SK-N-SH treated with all-trans-retinoic acid at 6 μM for 48 hours (cell line): ENCODE measurements around the gene FHDC1.

Experiments used
- ATAC-seq: fragments of 200-7000 bp; cut with Tn5 transposase; 3 replicates; pipeline ENCODE4 v1.9.1; 2020; ENCODE audit warnings: mild to moderate bottlenecking, moderate library complexity
- ARNTL ChIP-seq: fragments of 450-650 bp; formaldehyde crosslinking; IDR thresholded peaks from 2 replicates; pipeline ENCODE4 v1.5.0; 2020; ENCODE audit warnings: low read depth, mild to moderate bottlenecking, moderate library complexity, borderline replicate concordance
- BACH2 ChIP-seq: fragments of 250-450 bp; sonication (Bioruptor Pico); IDR thresholded peaks from 2 replicates; pipeline ENCODE4 v1.9.0; 2021; ENCODE audit warnings: mild to moderate bottlenecking, borderline replicate concordance
- CSDC2 ChIP-seq: fragments of 250-450 bp; sonication (Bioruptor Pico); IDR thresholded peaks from 2 replicates; pipeline ENCODE4 v1.5.0; 2020; ENCODE audit warnings: mild to moderate bottlenecking, moderate library complexity
- ESRRG ChIP-seq: fragments of 250-450 bp; sonication (Bioruptor Pico); IDR thresholded peaks from 2 replicates; pipeline ENCODE4 v1.6.1; 2021; ENCODE audit warnings: mild to moderate bottlenecking
- GLIS3 ChIP-seq: fragments of 250-450 bp; sonication (Bioruptor Pico); IDR thresholded peaks from 2 replicates; pipeline ENCODE4 v1.5.0; 2020; ENCODE audit warnings: mild to moderate bottlenecking, moderate library complexity
- ISL1 ChIP-seq: fragments of 250-450 bp; sonication (Bioruptor Pico); IDR thresholded peaks from 2 replicates; pipeline ENCODE4 v2.1.2; 2022; ENCODE audit warnings: mild to moderate bottlenecking, moderate library complexity
- RARB ChIP-seq: fragments of 250-450 bp; sonication (Bioruptor Pico); IDR thresholded peaks from 2 replicates; pipeline ENCODE4 v1.8.0; 2021; ENCODE audit warnings: mild to moderate bottlenecking, moderate library complexity
- SNAI2 ChIP-seq: fragments of 250-450 bp; sonication (Bioruptor Pico); IDR thresholded peaks from 2 replicates; pipeline ENCODE4 v1.5.0; 2020; ENCODE audit warnings: mild to moderate bottlenecking, moderate library complexity
- TCF4 ChIP-seq: fragments of 250-450 bp; sonication (Bioruptor Pico); IDR thresholded peaks from 2 replicates; pipeline ENCODE4 v1.8.0; 2021; ENCODE audit warnings: mild to moderate bottlenecking, moderate library complexity, borderline replicate concordance
- TOX ChIP-seq: fragments of 250-450 bp; sonication (Bioruptor Pico); IDR thresholded peaks from 2 replicates; pipeline ENCODE4 v1.8.0; 2021; ENCODE audit warnings: mild to moderate bottlenecking, moderate library complexity, borderline replicate concordance
- ZC3H10 ChIP-seq: fragments of 250-450 bp; sonication (Bioruptor Pico); IDR thresholded peaks from 2 replicates; pipeline ENCODE4 v1.5.1; 2021; ENCODE audit warnings: mild to moderate bottlenecking, moderate library complexity
- ZFP3 ChIP-seq: fragments of 250-450 bp; sonication (Bioruptor Pico); IDR thresholded peaks from 2 replicates; pipeline ENCODE4 v1.5.0; 2020; ENCODE audit warnings: mild to moderate bottlenecking, moderate library complexity
- ZFP30 ChIP-seq: fragments of 450-650 bp; formaldehyde crosslinking; IDR thresholded peaks from 2 replicates; pipeline ENCODE4 v1.5.0; 2022; ENCODE audit warnings: mild to moderate bottlenecking, moderate library complexity
- ZNF565 ChIP-seq: fragments of 450-650 bp; formaldehyde crosslinking; conservative IDR thresholded peaks from 2 replicates; pipeline ENCODE4 v1.5.0; 2020; ENCODE audit warnings: low read depth, mild to moderate bottlenecking, moderate library complexity
- ZNF70 ChIP-seq: fragments of 450-650 bp; formaldehyde crosslinking; IDR thresholded peaks from 2 replicates; pipeline ENCODE4 v1.5.0; 2020; ENCODE audit warnings: mild to moderate bottlenecking, moderate library complexity
- ZNF8 ChIP-seq: fragments of 450-650 bp; formaldehyde crosslinking; IDR thresholded peaks from 2 replicates; pipeline ENCODE4 v1.5.0; 2020; ENCODE audit warnings: mild to moderate bottlenecking, moderate library complexity
- TF ChIP-seq, protein P1 (sequence below): fragments of 250-450 bp; sonication (Bioruptor Pico); IDR thresholded peaks from 2 replicates; pipeline ENCODE4 v1.5.0; 2020; ENCODE audit warnings: mild to moderate bottlenecking, moderate library complexity
- TF ChIP-seq, protein P2 (sequence below): fragments of 250-450 bp; sonication (Bioruptor Pico); IDR thresholded peaks from 2 replicates; pipeline ENCODE4 v1.8.0; 2020; ENCODE audit warnings: mild to moderate bottlenecking, moderate library complexity, borderline replicate concordance
- TF ChIP-seq, protein P3 (sequence below): fragments of 250-450 bp; sonication (Bioruptor Pico); IDR thresholded peaks from 2 replicates; pipeline ENCODE4 v1.8.0; 2021; ENCODE audit warnings: low read depth, mild to moderate bottlenecking, moderate library complexity, borderline replicate concordance
- TF ChIP-seq, protein P4 (sequence below): fragments of 250-450 bp; sonication (Bioruptor Pico); IDR thresholded peaks from 2 replicates; pipeline ENCODE4 v1.5.1; 2020; ENCODE audit warnings: low read depth, mild to moderate bottlenecking, moderate library complexity

The FHDC1 gene

DNA sequence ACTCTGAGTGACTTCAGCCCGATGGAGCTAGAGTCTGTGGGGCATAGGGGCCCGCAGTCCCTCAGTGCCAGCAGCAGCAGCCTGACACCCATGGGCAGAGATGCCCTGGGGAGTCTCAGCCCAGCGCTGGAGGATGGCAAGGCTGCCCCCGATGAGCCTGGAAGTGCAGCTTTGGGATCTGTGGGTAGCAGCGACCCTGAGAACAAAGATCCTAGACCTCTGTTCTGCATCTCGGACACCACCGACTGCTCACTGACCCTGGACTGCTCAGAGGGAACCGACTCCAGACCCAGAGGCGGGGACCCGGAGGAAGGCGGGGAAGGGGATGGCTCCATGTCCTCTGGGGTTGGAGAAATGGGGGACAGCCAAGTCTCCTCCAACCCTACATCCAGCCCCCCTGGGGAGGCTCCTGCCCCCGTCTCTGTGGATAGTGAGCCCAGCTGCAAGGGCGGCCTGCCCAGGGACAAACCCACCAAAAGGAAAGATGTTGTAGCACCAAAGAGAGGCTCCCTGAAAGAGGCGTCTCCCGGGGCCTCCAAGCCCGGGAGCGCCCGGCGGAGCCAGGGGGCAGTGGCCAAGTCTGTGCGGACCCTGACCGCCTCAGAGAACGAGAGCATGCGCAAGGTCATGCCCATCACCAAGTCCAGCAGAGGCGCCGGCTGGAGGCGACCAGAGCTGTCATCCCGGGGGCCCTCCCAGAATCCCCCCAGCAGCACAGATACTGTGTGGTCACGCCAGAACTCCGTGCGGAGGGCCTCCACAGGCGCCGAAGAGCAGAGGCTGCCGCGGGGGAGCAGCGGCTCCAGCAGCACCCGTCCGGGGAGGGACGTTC lies 39.5 kb downstream of the FHDC1 start:
- no peak for TF ChIP-seq ARNTL
- no peak for TF ChIP-seq ZC3H10
- TF ChIP-seq RARB (CRISPR knock-in tag): no peak
- TF ChIP-seq GLIS3 (CRISPR knock-in tag): no peak
- TF ChIP-seq ZNF565 (CRISPR knock-in tag): no peak
- no peak for TF ChIP-seq SNAI2 (CRISPR knock-in tag)
- no peak for TF ChIP-seq ZFP3 (CRISPR knock-in tag)
- TF ChIP-seq TOX (CRISPR knock-in tag): no peak
- no peak for ATAC-seq

DNA sequence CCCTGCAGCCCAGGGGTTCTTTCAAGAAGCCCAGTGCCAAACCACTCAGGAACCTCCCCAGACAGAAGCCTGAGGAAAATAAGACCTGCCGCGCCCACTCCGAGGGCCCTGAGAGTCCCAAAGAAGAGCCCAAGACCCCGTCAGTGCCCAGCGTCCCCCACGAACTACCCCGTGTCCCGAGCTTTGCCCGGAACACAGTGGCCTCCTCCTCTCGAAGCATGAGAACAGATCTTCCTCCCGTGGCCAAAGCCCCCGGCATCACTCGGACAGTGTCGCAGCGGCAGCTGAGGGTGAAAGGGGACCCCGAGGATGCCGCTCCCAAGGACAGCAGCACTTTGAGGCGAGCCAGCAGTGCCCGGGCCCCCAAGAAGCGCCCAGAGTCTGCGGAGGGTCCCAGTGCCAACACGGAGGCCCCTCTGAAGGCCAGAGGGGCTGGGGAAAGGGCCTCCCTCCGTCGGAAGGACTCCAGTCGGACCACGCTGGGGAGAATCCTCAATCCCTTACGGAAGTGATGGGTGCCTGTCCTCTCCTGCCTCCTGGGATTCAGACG lies 40.2 kb downstream of the FHDC1 start:
- TF ChIP-seq, protein P1, sequence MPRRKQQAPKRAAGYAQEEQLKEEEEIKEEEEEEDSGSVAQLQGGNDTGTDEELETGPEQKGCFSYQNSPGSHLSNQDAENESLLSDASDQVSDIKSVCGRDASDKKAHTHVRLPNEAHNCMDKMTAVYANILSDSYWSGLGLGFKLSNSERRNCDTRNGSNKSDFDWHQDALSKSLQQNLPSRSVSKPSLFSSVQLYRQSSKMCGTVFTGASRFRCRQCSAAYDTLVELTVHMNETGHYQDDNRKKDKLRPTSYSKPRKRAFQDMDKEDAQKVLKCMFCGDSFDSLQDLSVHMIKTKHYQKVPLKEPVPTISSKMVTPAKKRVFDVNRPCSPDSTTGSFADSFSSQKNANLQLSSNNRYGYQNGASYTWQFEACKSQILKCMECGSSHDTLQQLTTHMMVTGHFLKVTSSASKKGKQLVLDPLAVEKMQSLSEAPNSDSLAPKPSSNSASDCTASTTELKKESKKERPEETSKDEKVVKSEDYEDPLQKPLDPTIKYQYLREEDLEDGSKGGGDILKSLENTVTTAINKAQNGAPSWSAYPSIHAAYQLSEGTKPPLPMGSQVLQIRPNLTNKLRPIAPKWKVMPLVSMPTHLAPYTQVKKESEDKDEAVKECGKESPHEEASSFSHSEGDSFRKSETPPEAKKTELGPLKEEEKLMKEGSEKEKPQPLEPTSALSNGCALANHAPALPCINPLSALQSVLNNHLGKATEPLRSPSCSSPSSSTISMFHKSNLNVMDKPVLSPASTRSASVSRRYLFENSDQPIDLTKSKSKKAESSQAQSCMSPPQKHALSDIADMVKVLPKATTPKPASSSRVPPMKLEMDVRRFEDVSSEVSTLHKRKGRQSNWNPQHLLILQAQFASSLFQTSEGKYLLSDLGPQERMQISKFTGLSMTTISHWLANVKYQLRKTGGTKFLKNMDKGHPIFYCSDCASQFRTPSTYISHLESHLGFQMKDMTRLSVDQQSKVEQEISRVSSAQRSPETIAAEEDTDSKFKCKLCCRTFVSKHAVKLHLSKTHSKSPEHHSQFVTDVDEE (CRISPR knock-in tag): no peak
- TF ChIP-seq ZFP3 (CRISPR knock-in tag) (no peak), ESRRG (CRISPR knock-in tag) (no peak), TOX (CRISPR knock-in tag) (no peak), SNAI2 (CRISPR knock-in tag) (no peak), CSDC2 (no peak), GLIS3 (CRISPR knock-in tag) (no peak), ZNF565 (CRISPR knock-in tag) (no peak), RARB (CRISPR knock-in tag) (no peak)
- TF ChIP-seq, protein P2, sequence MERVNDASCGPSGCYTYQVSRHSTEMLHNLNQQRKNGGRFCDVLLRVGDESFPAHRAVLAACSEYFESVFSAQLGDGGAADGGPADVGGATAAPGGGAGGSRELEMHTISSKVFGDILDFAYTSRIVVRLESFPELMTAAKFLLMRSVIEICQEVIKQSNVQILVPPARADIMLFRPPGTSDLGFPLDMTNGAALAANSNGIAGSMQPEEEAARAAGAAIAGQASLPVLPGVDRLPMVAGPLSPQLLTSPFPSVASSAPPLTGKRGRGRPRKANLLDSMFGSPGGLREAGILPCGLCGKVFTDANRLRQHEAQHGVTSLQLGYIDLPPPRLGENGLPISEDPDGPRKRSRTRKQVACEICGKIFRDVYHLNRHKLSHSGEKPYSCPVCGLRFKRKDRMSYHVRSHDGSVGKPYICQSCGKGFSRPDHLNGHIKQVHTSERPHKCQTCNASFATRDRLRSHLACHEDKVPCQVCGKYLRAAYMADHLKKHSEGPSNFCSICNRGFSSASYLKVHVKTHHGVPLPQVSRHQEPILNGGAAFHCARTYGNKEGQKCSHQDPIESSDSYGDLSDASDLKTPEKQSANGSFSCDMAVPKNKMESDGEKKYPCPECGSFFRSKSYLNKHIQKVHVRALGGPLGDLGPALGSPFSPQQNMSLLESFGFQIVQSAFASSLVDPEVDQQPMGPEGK (CRISPR knock-in tag): no peak
- TF ChIP-seq, protein P3, sequence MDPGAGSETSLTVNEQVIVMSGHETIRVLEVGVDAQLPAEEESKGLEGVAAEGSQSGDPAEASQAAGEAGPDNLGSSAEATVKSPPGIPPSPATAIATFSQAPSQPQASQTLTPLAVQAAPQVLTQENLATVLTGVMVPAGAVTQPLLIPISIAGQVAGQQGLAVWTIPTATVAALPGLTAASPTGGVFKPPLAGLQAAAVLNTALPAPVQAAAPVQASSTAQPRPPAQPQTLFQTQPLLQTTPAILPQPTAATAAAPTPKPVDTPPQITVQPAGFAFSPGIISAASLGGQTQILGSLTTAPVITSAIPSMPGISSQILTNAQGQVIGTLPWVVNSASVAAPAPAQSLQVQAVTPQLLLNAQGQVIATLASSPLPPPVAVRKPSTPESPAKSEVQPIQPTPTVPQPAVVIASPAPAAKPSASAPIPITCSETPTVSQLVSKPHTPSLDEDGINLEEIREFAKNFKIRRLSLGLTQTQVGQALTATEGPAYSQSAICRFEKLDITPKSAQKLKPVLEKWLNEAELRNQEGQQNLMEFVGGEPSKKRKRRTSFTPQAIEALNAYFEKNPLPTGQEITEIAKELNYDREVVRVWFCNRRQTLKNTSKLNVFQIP (CRISPR knock-in tag): no peak
- no peak for ATAC-seq

DNA sequence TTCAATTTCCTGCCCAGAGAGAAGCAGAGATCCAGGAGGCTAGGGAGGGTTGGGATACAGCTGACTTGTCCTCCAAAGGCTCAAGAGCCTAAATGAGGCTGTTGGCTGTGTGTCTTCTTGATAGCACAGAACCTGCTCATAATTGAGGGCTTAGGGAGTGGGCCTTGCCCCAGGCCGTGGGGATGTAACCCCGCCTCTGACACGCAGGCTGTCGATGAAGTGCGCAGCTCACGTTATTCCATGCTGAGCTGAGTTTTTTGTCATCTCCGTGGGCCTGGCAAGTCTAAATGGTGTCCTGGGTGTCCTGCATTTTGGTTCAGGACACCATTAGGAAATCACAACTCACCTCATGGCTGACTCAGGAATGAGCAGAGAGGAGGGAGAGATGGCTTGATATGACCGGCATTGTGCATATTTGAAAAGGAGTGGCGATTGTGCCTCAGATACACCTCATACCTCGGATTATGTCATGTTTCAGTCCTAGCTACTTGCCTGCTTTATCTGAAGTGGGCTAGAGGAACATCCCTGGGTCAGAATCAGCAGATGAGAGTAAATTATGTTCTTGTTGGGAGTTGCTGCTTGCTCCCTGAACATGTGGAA lies 43.7 kb downstream of the FHDC1 start:
- no peak for ATAC-seq

More for the DNA sequence above, 43.7 kb downstream of the FHDC1 start:
- TF ChIP-seq ZNF8 (CRISPR knock-in tag) (no peak), ESRRG (CRISPR knock-in tag) (no peak), ZNF70 (no peak), ZFP30 (CRISPR knock-in tag) (no peak), TCF4 (no peak), RARB (CRISPR knock-in tag) (no peak), BACH2 (CRISPR knock-in tag) (no peak), ISL1 (CRISPR knock-in tag) (no peak), ZC3H10 (no peak), TOX (CRISPR knock-in tag) (no peak), GLIS3 (CRISPR knock-in tag) (no peak)
- TF ChIP-seq, protein P4, sequence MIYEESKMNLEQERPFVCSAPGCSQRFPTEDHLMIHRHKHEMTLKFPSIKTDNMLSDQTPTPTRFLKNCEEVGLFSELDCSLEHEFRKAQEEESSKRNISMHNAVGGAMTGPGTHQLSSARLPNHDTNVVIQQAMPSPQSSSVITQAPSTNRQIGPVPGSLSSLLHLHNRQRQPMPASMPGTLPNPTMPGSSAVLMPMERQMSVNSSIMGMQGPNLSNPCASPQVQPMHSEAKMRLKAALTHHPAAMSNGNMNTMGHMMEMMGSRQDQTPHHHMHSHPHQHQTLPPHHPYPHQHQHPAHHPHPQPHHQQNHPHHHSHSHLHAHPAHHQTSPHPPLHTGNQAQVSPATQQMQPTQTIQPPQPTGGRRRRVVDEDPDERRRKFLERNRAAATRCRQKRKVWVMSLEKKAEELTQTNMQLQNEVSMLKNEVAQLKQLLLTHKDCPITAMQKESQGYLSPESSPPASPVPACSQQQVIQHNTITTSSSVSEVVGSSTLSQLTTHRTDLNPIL (CRISPR knock-in tag): no peak
- TF ChIP-seq, protein P2 (CRISPR knock-in tag): no peak
